ENCODE results near the gene ICAM1.
A peak's percentile ranks its signal among the peaks of the same experiment; 100 is the strongest.
"Not testable (repeated sequence)": the region's sequence is repeated elsewhere in the genome, so short reads cannot be mapped to it uniquely, and the experiment has no call there.

ICAM1 gene

GRCh38 chr19:10270616-10271394 is at the start of gene ICAM1:
ICAM1 (plus strand) TSS chr19:10271120; CDS start chr19:10271160, 40 bp downstream.
- peak; percentile 83 for DNase-seq

- peak; percentile 5 for DNase-seq
Measured at GRCh38 chr19:10222201-10222890, 48.6 kb upstream of the ICAM1 start.

- DNase-seq, result no peak
Measured at GRCh38 chr19:10223488-10224213, 47.3 kb upstream of the ICAM1 start.

- DNase-seq, result no peak
Measured at GRCh38 chr19:10224337-10224736, 46.6 kb upstream of the ICAM1 start.

- DNase-seq, result no peak
Measured at GRCh38 chr19:10226021-10226375, 44.9 kb upstream of the ICAM1 start.

- no peak for DNase-seq
Measured at GRCh38 chr19:10226376-10227025, 44.4 kb upstream of the ICAM1 start.

GRCh38 chr19:10227026-10227971 is 43.6 kb upstream of the ICAM1 start:
- no peak for DNase-seq

GRCh38 chr19:10228393-10228792 is 42.5 kb upstream of the ICAM1 start:
- no peak for DNase-seq

GRCh38 chr19:10228920-10229319 is 42.0 kb upstream of the ICAM1 start:
- DNase-seq, result peak; percentile 13

- no peak for DNase-seq
Measured at GRCh38 chr19:10230173-10230860, 40.6 kb upstream of the ICAM1 start.

GRCh38 chr19:10230861-10231611 is 39.9 kb upstream of the ICAM1 start, which contains the start of gene S1PR2:
S1PR2 (minus strand) TSS chr19:10231331; CDS start chr19:10224905, 6,426 bp downstream.
- no peak for DNase-seq

GRCh38 chr19:10231612-10232228 is 39.2 kb upstream of the ICAM1 start:
- no peak for DNase-seq

GRCh38 chr19:10233946-10234345 is 37.0 kb upstream of the ICAM1 start:
- no peak for DNase-seq

GRCh38 chr19:10235003-10235402 is 35.9 kb upstream of the ICAM1 start:
- no peak for DNase-seq

GRCh38 chr19:10235409-10235808 is 35.5 kb upstream of the ICAM1 start:
- DNase-seq, result not testable (repeated sequence)

GRCh38 chr19:10237702-10238101 is 33.2 kb upstream of the ICAM1 start:
- no peak for DNase-seq

GRCh38 chr19:10238172-10238783 is 32.6 kb upstream of the ICAM1 start:
- no peak for DNase-seq

- DNase-seq, result not testable (repeated sequence)
Measured at GRCh38 chr19:10241826-10242449, 29.0 kb upstream of the ICAM1 start.

GRCh38 chr19:10243606-10244005 is 27.3 kb upstream of the ICAM1 start:
- DNase-seq, result no peak
